ENCODE results near the gene HIVEP1.
A peak's percentile ranks its signal among the peaks of the same experiment; 100 is the strongest.

HIVEP1 gene

GRCh38 chr6:12009876-12010634, 2.1 kb upstream of the HIVEP1 start:
- Histone ChIP-seq H3K4me3 (ENCODE audit: low read length) (peak overlapping the region; percentile 88), H4K20me1 (ENCODE audit: insufficient read depth, low read length) (peaks cover 9% of the 10 kb centered on the region; the same call in 1 of the 2 replicates), H3K36me3 (replicated peaks; ENCODE audit: low read depth, low read length) (peaks cover 14% of the 10 kb centered on the region), H3K9ac (ENCODE audit: low read length) (peak overlapping the region; percentile 94), H3K27ac (ENCODE audit: low read length) (peak overlapping the region; percentile 85), H2AFZ (ENCODE audit: low read depth, low read length) (no peak overlapping the region), H3K4me2 (ENCODE audit: low read length) (peak overlapping the region; percentile 86), H3K27me3 (ENCODE audit: low read depth, low read length) (no peaks in the 10 kb centered on the region), H3K9me3 (ENCODE audit: insufficient read depth, low read length) (no peaks in the 10 kb centered on the region), H3K4me1 (ENCODE audit: low read length) (peaks cover 27% of the 10 kb centered on the region), H3K79me2 (ENCODE audit: low read length) (peaks cover 32% of the 10 kb centered on the region)
- TF ChIP-seq EZH2phosphoT487 (IDR thresholded peaks at IDR 0.05; ENCODE audit: low read depth): no peak
- TF ChIP-seq, protein P1, sequence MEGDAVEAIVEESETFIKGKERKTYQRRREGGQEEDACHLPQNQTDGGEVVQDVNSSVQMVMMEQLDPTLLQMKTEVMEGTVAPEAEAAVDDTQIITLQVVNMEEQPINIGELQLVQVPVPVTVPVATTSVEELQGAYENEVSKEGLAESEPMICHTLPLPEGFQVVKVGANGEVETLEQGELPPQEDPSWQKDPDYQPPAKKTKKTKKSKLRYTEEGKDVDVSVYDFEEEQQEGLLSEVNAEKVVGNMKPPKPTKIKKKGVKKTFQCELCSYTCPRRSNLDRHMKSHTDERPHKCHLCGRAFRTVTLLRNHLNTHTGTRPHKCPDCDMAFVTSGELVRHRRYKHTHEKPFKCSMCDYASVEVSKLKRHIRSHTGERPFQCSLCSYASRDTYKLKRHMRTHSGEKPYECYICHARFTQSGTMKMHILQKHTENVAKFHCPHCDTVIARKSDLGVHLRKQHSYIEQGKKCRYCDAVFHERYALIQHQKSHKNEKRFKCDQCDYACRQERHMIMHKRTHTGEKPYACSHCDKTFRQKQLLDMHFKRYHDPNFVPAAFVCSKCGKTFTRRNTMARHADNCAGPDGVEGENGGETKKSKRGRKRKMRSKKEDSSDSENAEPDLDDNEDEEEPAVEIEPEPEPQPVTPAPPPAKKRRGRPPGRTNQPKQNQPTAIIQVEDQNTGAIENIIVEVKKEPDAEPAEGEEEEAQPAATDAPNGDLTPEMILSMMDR (IDR thresholded peaks at IDR 0.05; ENCODE audit: low read depth, low read length): no peak

- Histone ChIP-seq H3K79me2 (ENCODE audit: low read length) (peaks cover 39% of the 10 kb centered on the region), H3K4me2 (ENCODE audit: low read length) (peak overlapping the region; percentile 86), H2AFZ (ENCODE audit: low read depth, low read length) (0 out of 2 replicates have a peak overlapping the region, but pooled peaks have one; percentile 52), H4K20me1 (ENCODE audit: insufficient read depth, low read length) (peaks cover 9% of the 10 kb centered on the region; the same call in 1 of the 2 replicates), H3K4me1 (ENCODE audit: low read length) (peaks cover 27% of the 10 kb centered on the region), H3K36me3 (replicated peaks; ENCODE audit: low read depth, low read length) (peaks cover 20% of the 10 kb centered on the region), H3K9ac (ENCODE audit: low read length) (peak overlapping the region; percentile 94), H3K27me3 (ENCODE audit: low read depth, low read length) (no peaks in the 10 kb centered on the region), H3K27ac (ENCODE audit: low read length) (peak overlapping the region; percentile 85), H3K4me3 (ENCODE audit: low read length) (peak overlapping the region; percentile 88), H3K9me3 (ENCODE audit: insufficient read depth, low read length) (no peaks in the 10 kb centered on the region)
- TF ChIP-seq EZH2phosphoT487 (IDR thresholded peaks at IDR 0.05; ENCODE audit: low read depth): no peak
- TF ChIP-seq, protein P1 (IDR thresholded peaks at IDR 0.05; ENCODE audit: low read depth, low read length): no peak
Observed at GRCh38 chr6:12010635-12011275, 1.4 kb upstream of the HIVEP1 start.

- Histone ChIP-seq H3K9ac (ENCODE audit: low read length) (peak overlapping the region; percentile 27; the same call in 1 of the 2 replicates), H4K20me1 (ENCODE audit: insufficient read depth, low read length) (peaks cover 9% of the 10 kb centered on the region; the same call in 1 of the 2 replicates), H3K4me2 (ENCODE audit: low read length) (no peak overlapping the region), H3K4me1 (ENCODE audit: low read length) (peaks cover 27% of the 10 kb centered on the region), H3K4me3 (ENCODE audit: low read length) (peak overlapping the region; percentile 67), H3K27me3 (ENCODE audit: low read depth, low read length) (no peaks in the 10 kb centered on the region), H3K27ac (ENCODE audit: low read length) (no peak overlapping the region), H3K79me2 (ENCODE audit: low read length) (peaks cover 42% of the 10 kb centered on the region), H3K9me3 (ENCODE audit: insufficient read depth, low read length) (no peaks in the 10 kb centered on the region), H3K36me3 (replicated peaks; ENCODE audit: low read depth, low read length) (peaks cover 26% of the 10 kb centered on the region), H2AFZ (ENCODE audit: low read depth, low read length) (no peak overlapping the region)
- no peak for TF ChIP-seq EZH2phosphoT487 (IDR thresholded peaks at IDR 0.05; ENCODE audit: low read depth)
- TF ChIP-seq, protein P1 (IDR thresholded peaks at IDR 0.05; ENCODE audit: low read depth, low read length): no peak
Observed at GRCh38 chr6:12011276-12012037, 655 bp upstream of the HIVEP1 start.
